ENCODE results near the gene CRTC1. TPM values are rescaled to one million over a fixed set of nuclear protein-coding genes. Genes with fewer than 3 reads are reported as not detected.
"Not testable (repeated sequence)": the region's sequence is repeated elsewhere in the genome, so short reads cannot be mapped to it uniquely, and the experiment has no call there.

CRTC1 gene
- total RNA-seq, 1 donor from 2014 or later = 14.6 TPM

- no peak for TF ChIP-seq CTCF (IDR thresholded peaks at IDR 0.05)
- H3K4me1 Mint-ChIP-seq (ENCODE audit: low read depth) = no peaks in the 10 kb centered on the region
- H3K4me3 Mint-ChIP-seq (ENCODE audit: unreplicated experiment) = no peak overlapping the region
- peaks cover 2% of the 10 kb centered on the region for H3K27me3 Mint-ChIP-seq (ENCODE audit: low read depth)
- H3K27ac Mint-ChIP-seq (ENCODE audit: unreplicated experiment) = no peak overlapping the region
- DNase-seq (ENCODE audit: low spot score) = no peak
- no peaks in the 10 kb centered on the region for H3K36me3 Mint-ChIP-seq (ENCODE audit: low read depth)
- H3K9me3 Mint-ChIP-seq (ENCODE audit: low read depth) = no peaks in the 10 kb centered on the region
These were observed 120.2 kb downstream of the CRTC1 start for GRCh38 chr19:18803550-18804138.

- TF ChIP-seq CTCF (IDR thresholded peaks at IDR 0.05) = no peak
- Mint-ChIP-seq H3K4me1 (ENCODE audit: low read depth) (no peaks in the 10 kb centered on the region), H3K27me3 (ENCODE audit: low read depth) (peaks cover 5% of the 10 kb centered on the region), H3K4me3 (ENCODE audit: unreplicated experiment) (no peak overlapping the region), H3K27ac (ENCODE audit: unreplicated experiment) (no peak overlapping the region), H3K9me3 (ENCODE audit: low read depth) (no peaks in the 10 kb centered on the region), H3K36me3 (ENCODE audit: low read depth) (no peaks in the 10 kb centered on the region)
- no peak for DNase-seq (ENCODE audit: low spot score)
These were observed 120.7 kb downstream of the CRTC1 start for GRCh38 chr19:18804139-18804601.

- Mint-ChIP-seq H3K27ac (ENCODE audit: unreplicated experiment) (no peak overlapping the region), H3K27me3 (ENCODE audit: low read depth) (peaks cover 5% of the 10 kb centered on the region), H3K9me3 (ENCODE audit: low read depth) (no peaks in the 10 kb centered on the region), H3K4me1 (ENCODE audit: low read depth) (no peaks in the 10 kb centered on the region), H3K36me3 (ENCODE audit: low read depth) (no peaks in the 10 kb centered on the region), H3K4me3 (ENCODE audit: unreplicated experiment) (no peak overlapping the region)
- TF ChIP-seq CTCF (IDR thresholded peaks at IDR 0.05) = no peak
- DNase-seq (ENCODE audit: low spot score) = no peak
These were observed 121.2 kb downstream of the CRTC1 start for GRCh38 chr19:18804643-18805042.

GRCh38 chr19:18807861-18808331 lies 124.4 kb downstream of the CRTC1 start:
- Mint-ChIP-seq H3K9me3 (ENCODE audit: low read depth) (no peaks in the 10 kb centered on the region), H3K4me1 (ENCODE audit: low read depth) (no peaks in the 10 kb centered on the region), H3K36me3 (ENCODE audit: low read depth) (no peaks in the 10 kb centered on the region), H3K27me3 (ENCODE audit: low read depth) (peaks cover 4% of the 10 kb centered on the region), H3K4me3 (ENCODE audit: unreplicated experiment) (no peak overlapping the region), H3K27ac (ENCODE audit: unreplicated experiment) (no peak overlapping the region)
- no peak for TF ChIP-seq CTCF (IDR thresholded peaks at IDR 0.05)
- DNase-seq (ENCODE audit: low spot score) = no peak

- peaks cover 7% of the 10 kb centered on the region for H3K27me3 Mint-ChIP-seq (ENCODE audit: low read depth)
- peaks cover 5% of the 10 kb centered on the region for H3K4me1 Mint-ChIP-seq (ENCODE audit: low read depth)
- no peaks in the 10 kb centered on the region for H3K9me3 Mint-ChIP-seq (ENCODE audit: low read depth)
- DNase-seq (ENCODE audit: low spot score) = no peak
- no peak for TF ChIP-seq CTCF (IDR thresholded peaks at IDR 0.05)
- no peak overlapping the region for H3K27ac Mint-ChIP-seq (ENCODE audit: unreplicated experiment)
- no peak overlapping the region for H3K4me3 Mint-ChIP-seq (ENCODE audit: unreplicated experiment)
- no peaks in the 10 kb centered on the region for H3K36me3 Mint-ChIP-seq (ENCODE audit: low read depth)
These were observed 125.8 kb downstream of the CRTC1 start for GRCh38 chr19:18809149-18809868.

GRCh38 chr19:18811638-18812037 lies 128.2 kb downstream of the CRTC1 start:
- not testable (repeated sequence) for H3K36me3 Mint-ChIP-seq (ENCODE audit: low read depth); H3K27ac Mint-ChIP-seq (ENCODE audit: unreplicated experiment); H3K4me3 Mint-ChIP-seq (ENCODE audit: unreplicated experiment); H3K9me3 Mint-ChIP-seq (ENCODE audit: low read depth); H3K4me1 Mint-ChIP-seq (ENCODE audit: low read depth); DNase-seq (ENCODE audit: low spot score); H3K27me3 Mint-ChIP-seq (ENCODE audit: low read depth)
